HepG2 (cell line): ENCODE measurements around the gene STYXL2. TPM values are rescaled to one million over a fixed set of nuclear protein-coding genes. Genes with fewer than 3 reads are reported as not detected.

Experiments
- HOXA3 ChIP-seq: sonication (generic); formaldehyde crosslinking; IDR thresholded peaks from 2 replicates; pipeline ENCODE4 v1.5.0; 2020; ENCODE audit warnings: missing genetic modification reagents
- RAD21 ChIP-seq: fragments of 450-650 bp; formaldehyde crosslinking; IDR thresholded peaks from 2 replicates; pipeline ENCODE4 v1.5.0; 2020; ENCODE audit warnings: mild to moderate bottlenecking
- SKIL ChIP-seq: sonication (generic); formaldehyde crosslinking; IDR thresholded peaks from 2 replicates; pipeline ENCODE4 v1.8.0; 2022; ENCODE audit warnings: missing genetic modification reagents, mild to moderate bottlenecking, moderate library complexity, borderline replicate concordance
- SP140L ChIP-seq: sonication (generic); formaldehyde crosslinking; IDR thresholded peaks from 2 replicates; pipeline ENCODE4 v1.4.0; 2020; ENCODE audit warnings: missing genetic modification reagents, borderline replicate concordance
- TFDP2 ChIP-seq: sonication (generic); formaldehyde crosslinking; IDR thresholded peaks from 2 replicates; pipeline ENCODE4 v1.4.0; 2020; ENCODE audit warnings: missing genetic modification reagents
- TRIM22 ChIP-seq: fragments of 450-650 bp; IDR thresholded peaks from 2 replicates; pipeline ENCODE4 v1.6.1; 2017
- ZNF549 ChIP-seq: sonication (generic); formaldehyde crosslinking; IDR thresholded peaks from 2 replicates; pipeline ENCODE4 v1.5.0; 2020; ENCODE audit warnings: missing genetic modification reagents
- polyA plus RNA-seq, 8 experiments: library from polyadenylated mRNA; depleted of rRNA in 3 of 8; stranded (reverse) in 7 of 8; unstranded in 1 of 8; fragments of >200 nt; fragmentation: Illumina TruSeq in 4 of 8; extraction: Trizol in 4 of 8; gene quantifications; 2 replicates each; pipeline versions ENCODE4 v1.2.1 to v1.2.3, GENCODE V29; 2011 to 2016; ENCODE audit warnings: low read depth in 4 of 8, missing spikeins in 1 of 8, mixed read lengths in 1 of 8; ENCODE audit not compliant: insufficient read depth in 1 of 8
- total RNA-seq, 5 experiments: library from RNA; depleted of rRNA; stranded (reverse); fragments of >200 nt; fragmentation: Illumina TruSeq; extraction: Trizol; gene quantifications; 2 replicates each; pipeline ENCODE4 v1.2.3, GENCODE V29; 2016; ENCODE audit warnings: low read depth in 1 of 5

The STYXL2 gene
- total and polyA plus RNA-seq, 2 of the 13 experiments (the other 11 are each of a cell fraction or from before 2014, with no cell fraction given) = not detected

- TF ChIP-seq ZNF549 (CRISPR knock-in tag) (no peak), TFDP2 (CRISPR knock-in tag) (no peak), SKIL (no peak), HOXA3 (CRISPR knock-in tag) (no peak), TRIM22 (no peak), SP140L (CRISPR knock-in tag) (no peak), RAD21 (no peak)
Measured at GRCh38 chr1:167059809-167060107, 34.1 kb upstream of the STYXL2 start (continued).
